GM12878 (cell line): ENCODE data around the gene TOP3A. TPM values are rescaled to one million over a fixed set of nuclear protein-coding genes. Genes with fewer than 3 reads are reported as not detected.

Experiments
- ATAC-seq: fragments of 200-7000 bp; cut with Tn5 transposase; 3 replicates; pipeline ENCODE4 v1.9.1; 2020; ENCODE audit warnings: mild to moderate bottlenecking, moderate library complexity
- BruUV-seq: library from RNA; stranded (reverse); fragments of 400-500 nt; replicated peaks from 2 replicates; lab custom pipeline; 2021; lab: Mats Ljungman, UMichigan
- CTCF ChIA-PET: fragments of 300-600 bp; sonication (Branson Sonifier 250); formaldehyde crosslinking; extraction: SDS; loops from one replicate; lab custom pipeline; 2021; ENCODE audit warnings: inconsistent platforms; lab: Yijun Ruan, JAX
- POLR2A ChIA-PET: fragments of 350-600 bp; formaldehyde crosslinking; extraction: SDS; loops from one replicate; lab custom pipeline; 2021; ENCODE audit warnings: inconsistent platforms; lab: Charles Lee
- RAD21 ChIA-PET: fragments of 300-600 bp; sonication (Branson Sonifier 250); formaldehyde crosslinking; loops from one replicate; lab custom pipeline; 2023; ENCODE audit warnings: antibody characterized with exemption; ENCODE audit not compliant: unreplicated experiment; lab: Charles Lee
- SMC1A ChIA-PET: fragments of 300-600 bp; sonication (Branson Sonifier 250); formaldehyde crosslinking; loops from one replicate; lab custom pipeline; 2023; ENCODE audit not compliant: unreplicated experiment, uncharacterized antibody; lab: Charles Lee
- DNase-seq: peaks from one replicate; pipeline ENCODE4 v3.0.0-alpha.2; 2011; ENCODE audit warnings: low read depth, low spot score
- FAIRE-seq: peaks from 3 replicates; lab custom pipeline; 2011; peaks lifted over from hg19 to GRCh38; lab: Jason Lieb, UNC
- H2AFZ ChIP-seq: 2 replicates; pipeline ENCODE4 v1.6.0; 2011; ENCODE audit warnings: low read depth, low read length, control low read depth; ENCODE audit not compliant: control insufficient read depth
- H3K27ac ChIP-seq: 2 replicates; pipeline ENCODE4 v1.5.1; 2011; ENCODE audit warnings: control low read depth; ENCODE audit not compliant: control insufficient read depth, insufficient read depth
- H3K27me3 ChIP-seq, 2 experiments: replicated peaks in 1 of 2; 2 replicates each; pipeline versions ENCODE4 v1.6.0 to v1.6.1; 2011; ENCODE audit warnings: low read length in 1 of 2; ENCODE audit not compliant: control insufficient read depth in 2 of 2, insufficient read depth in 2 of 2
- H3K36me3 ChIP-seq, 2 experiments: 2 replicates each; pipeline ENCODE4 v1.5.1; 2011; ENCODE audit warnings: low read length in 1 of 2; ENCODE audit not compliant: control insufficient read depth in 2 of 2, insufficient read depth in 2 of 2
- H3K4me1 ChIP-seq: 2 replicates; pipeline ENCODE4 v1.6.1; 2011; ENCODE audit warnings: mild to moderate bottlenecking, low read length, moderate library complexity, mixed read lengths; ENCODE audit not compliant: control insufficient read depth, insufficient read depth
- H3K4me2 ChIP-seq: 2 replicates; pipeline ENCODE4 v1.6.0; 2011; ENCODE audit warnings: control low read depth; ENCODE audit not compliant: control insufficient read depth, insufficient read depth
- H3K4me3 ChIP-seq: fragments of 200-600 bp; sonication (generic); 2 replicates; pipeline ENCODE4 v1.5.1; 2016
- H3K79me2 ChIP-seq: 2 replicates; pipeline ENCODE4 v1.6.0; 2011; ENCODE audit warnings: low read length; ENCODE audit not compliant: control insufficient read depth, insufficient read depth
- H3K9ac ChIP-seq: 2 replicates; pipeline ENCODE4 v1.8.0; 2011; ENCODE audit warnings: low read length, control low read depth, mixed read lengths; ENCODE audit not compliant: control insufficient read depth, insufficient read depth
- H3K9me3 ChIP-seq: replicated peaks from 3 replicates; pipeline ENCODE4 v1.5.1; 2011; ENCODE audit warnings: mild to moderate bottlenecking, low read length; ENCODE audit not compliant: control insufficient read depth, insufficient read depth
- H4K20me1 ChIP-seq: 2 replicates; pipeline ENCODE4 v1.6.0; 2011; ENCODE audit not compliant: control insufficient read depth, insufficient read depth
- BRCA1 ChIP-seq: IDR thresholded peaks from 2 replicates; pipeline ENCODE4 v1.6.1; 2011; ENCODE audit warnings: low read depth, low read length, improper control_type of control experiment
- GATAD2B ChIP-seq: fragments of 450-650 bp; conservative IDR thresholded peaks from 2 replicates; pipeline ENCODE4 v1.6.1; 2017; ENCODE audit warnings: low read depth, mild to moderate bottlenecking, moderate library complexity
- NFIC ChIP-seq: IDR thresholded peaks from 2 replicates; pipeline ENCODE4 v1.6.1; 2012; ENCODE audit warnings: low read depth, mild to moderate bottlenecking, inconsistent platforms, low read length, moderate library complexity
- PAX5 ChIP-seq: IDR thresholded peaks from 2 replicates; pipeline ENCODE4 v1.6.1; 2011; ENCODE audit warnings: low read depth, low read length, borderline replicate concordance
- SUPT20H ChIP-seq: IDR thresholded peaks from 2 replicates; pipeline ENCODE4 v1.6.1; 2011; ENCODE audit warnings: low read depth, mild to moderate bottlenecking, low read length, moderate library complexity, borderline replicate concordance; ENCODE audit not compliant: control insufficient read depth
- USF2 ChIP-seq: IDR thresholded peaks from 2 replicates; pipeline ENCODE4 v1.6.1; 2011; ENCODE audit warnings: low read depth, low read length, improper control_type of control experiment, borderline replicate concordance
- WGBS: methylation state at CpG from one replicate; pipeline ENCODE4 v1.1.6; 2016; ENCODE audit warnings: low lambda C conversion rate; ENCODE audit not compliant: insufficient replicate concordance, insufficient coverage; ENCODE audit errors: missing lambda C conversion rate; 5-methylcytosine and 5-hydroxymethylcytosine counted together
- in situ Hi-C: fragments of 300-500 bp; cut with MboI; formaldehyde crosslinking; loops from 9 replicates; pipeline ENCODE4 v1.14.3; 2018; ENCODE audit warnings: mixed read lengths
- intact Hi-C: fragments of 100-400 bp; cut with micrococcal nuclease; formaldehyde crosslinking; loops from one replicate; pipeline ENCODE4 v1.14.2; 2022; ENCODE audit not compliant: unreplicated experiment
- polyA plus RNA-seq, 11 experiments: library from polyadenylated mRNA; depleted of rRNA in 4 of 11; unstranded in 6 of 11; stranded (reverse) in 5 of 11; fragments of >200 nt; fragmentation: Nextera tagmentation in 4 of 11; fragmentation: Illumina TruSeq in 1 of 11; extraction: Ambion mirVana in 4 of 11; extraction: Trizol in 1 of 11; gene quantifications; 1 replicate in 1 of 11; 2 replicates in 10 of 11; pipeline versions ENCODE4 v1.2.1 to v1.2.3, GENCODE V29; 2011 to 2016; ENCODE audit warnings: inconsistent platforms in 2 of 11, missing spikeins in 2 of 11, low read depth in 1 of 11
- total RNA-seq, 4 experiments: library from RNA; depleted of rRNA in 3 of 4; stranded (reverse); fragments of >200 nt in 3 of 4; fragmentation: Illumina TruSeq in 1 of 4; extraction: Trizol in 1 of 4; gene quantifications; 2 replicates each; pipeline versions ENCODE4 v1.2.1 to v1.2.3, GENCODE V29; 2013 to 2021
- TF ChIP-seq, protein P1 (sequence below): IDR thresholded peaks from 2 replicates; pipeline ENCODE4 v1.6.1; 2012; ENCODE audit warnings: low read length, inconsistent platforms

TOP3A gene
- total and polyA plus RNA-seq, 10 of the 15 experiments (the other 5 are each of a cell fraction or from before 2014, with no cell fraction given), result 4.2 to 51.9 (median 31.8) TPM

GRCh38 chr17:18236494-18236893, 78.3 kb downstream of the TOP3A start:
- intact Hi-C loops (no loop called here), in situ Hi-C loops (no loop called here)
- ATAC-seq (no peak), DNase-seq (no peak), FAIRE-seq (no peak)
- H3K4me3 ChIP-seq, result no peak overlapping the region
- H3K27me3 ChIP-seq, result no peaks in the 10 kb centered on the region
- POLR2A ChIA-PET, result no interaction called here
- H2AFZ ChIP-seq, result no peak overlapping the region
- no TSS peak for BruUV-seq
- H3K79me2 ChIP-seq, result no peaks in the 10 kb centered on the region
- no peaks in the 10 kb centered on the region for H4K20me1 ChIP-seq
- WGBS, result 60% methylated on average over 18 of the region's 18 CpGs
- TF ChIP-seq GATAD2B (no peak), NFIC (no peak), PAX5 (no peak), SUPT20H (no peak), USF2 (no peak), BRCA1 (no peak)
- TF ChIP-seq, protein P1, sequence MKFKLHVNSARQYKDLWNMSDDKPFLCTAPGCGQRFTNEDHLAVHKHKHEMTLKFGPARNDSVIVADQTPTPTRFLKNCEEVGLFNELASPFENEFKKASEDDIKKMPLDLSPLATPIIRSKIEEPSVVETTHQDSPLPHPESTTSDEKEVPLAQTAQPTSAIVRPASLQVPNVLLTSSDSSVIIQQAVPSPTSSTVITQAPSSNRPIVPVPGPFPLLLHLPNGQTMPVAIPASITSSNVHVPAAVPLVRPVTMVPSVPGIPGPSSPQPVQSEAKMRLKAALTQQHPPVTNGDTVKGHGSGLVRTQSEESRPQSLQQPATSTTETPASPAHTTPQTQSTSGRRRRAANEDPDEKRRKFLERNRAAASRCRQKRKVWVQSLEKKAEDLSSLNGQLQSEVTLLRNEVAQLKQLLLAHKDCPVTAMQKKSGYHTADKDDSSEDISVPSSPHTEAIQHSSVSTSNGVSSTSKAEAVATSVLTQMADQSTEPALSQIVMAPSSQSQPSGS, result no peak
- no peaks in the 10 kb centered on the region for H3K9me3 ChIP-seq
- no peaks in the 10 kb centered on the region for H3K36me3 ChIP-seq
- H3K4me1 ChIP-seq, result no peaks in the 10 kb centered on the region
- SMC1A ChIA-PET, result interaction anchor here (0.7 kb wide), 1 partner anchor 74 kb away, joined by 4 read pairs; no protein-coding TSS in a partner anchor
- no peak overlapping the region for H3K9ac ChIP-seq
- H3K27ac ChIP-seq, result no peak overlapping the region
- CTCF ChIA-PET, result no interaction called here
- RAD21 ChIA-PET, result no interaction called here
- H3K4me2 ChIP-seq, result no peak overlapping the region
